Hematopoietic multipotent progenitor cell treated with erythropoietin and hydrocortisone succinate and interleukin-3 and kit ligand, for 4 days (in vitro differentiated cells): ENCODE measurements around the gene ABHD17A.

ENCODE experiments used
- DNase-seq: peaks from one replicate; pipeline ENCODE4 v3.0.0-alpha.2; 2015

ABHD17A gene

DNA sequence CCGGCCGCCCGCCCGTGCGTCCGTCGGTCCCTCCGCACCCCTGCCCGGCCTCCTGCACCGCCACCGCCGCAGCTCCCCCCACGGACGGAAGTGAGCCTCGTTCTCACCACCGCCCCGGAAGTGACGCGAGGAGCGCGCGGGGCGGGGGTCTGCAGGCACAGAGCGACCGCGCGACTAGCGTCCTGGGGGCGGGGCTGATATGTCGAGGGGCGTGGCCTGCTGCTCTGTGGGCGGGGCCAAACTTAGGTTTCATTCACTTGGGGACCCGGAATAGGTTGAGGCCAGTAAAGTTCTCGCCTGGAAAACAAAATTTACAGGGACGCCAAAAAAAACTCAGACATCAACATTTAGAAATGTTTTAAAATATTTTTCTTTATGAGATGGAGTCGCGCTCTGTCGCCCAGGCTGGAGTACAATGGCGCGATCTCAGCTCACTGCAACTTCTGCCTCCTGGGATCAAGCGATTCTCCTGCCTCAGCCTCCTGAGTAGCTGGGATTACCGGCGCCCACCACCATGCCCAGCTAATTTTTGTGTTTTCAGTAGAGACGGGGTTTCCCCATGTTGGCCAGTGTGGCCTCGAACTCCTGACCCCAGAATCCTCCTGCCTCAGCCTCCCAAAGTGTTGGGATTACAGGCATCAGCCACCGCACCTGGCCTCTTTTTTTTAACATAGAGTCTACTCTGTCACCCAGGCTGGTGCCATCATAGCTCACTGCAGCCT is at the start of gene ABHD17A:
Gene ABHD17A, minus strand, starts transcription at position 99 of the 722 bp plus-strand sequence. CDS start 3,930 bp downstream, outside the sequence.
- peak; percentile 97 for DNase-seq

DNA sequence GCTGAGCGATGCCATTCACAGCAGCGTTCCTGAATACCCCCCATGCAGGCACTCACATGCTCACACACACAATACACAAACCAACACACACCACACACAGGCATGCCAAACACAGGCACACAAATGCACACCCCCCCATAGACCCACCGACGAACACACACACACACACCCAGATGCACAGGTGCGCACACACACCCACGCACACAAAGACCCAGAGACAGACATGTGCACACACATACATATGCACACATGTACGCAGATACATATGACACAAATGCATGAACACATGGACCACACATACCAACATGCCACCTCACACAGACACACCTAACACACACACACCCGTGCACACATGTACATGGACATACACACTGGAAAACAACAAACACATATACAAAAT is 48.6 kb upstream of the ABHD17A start:
- DNase-seq, result no peak

DNA sequence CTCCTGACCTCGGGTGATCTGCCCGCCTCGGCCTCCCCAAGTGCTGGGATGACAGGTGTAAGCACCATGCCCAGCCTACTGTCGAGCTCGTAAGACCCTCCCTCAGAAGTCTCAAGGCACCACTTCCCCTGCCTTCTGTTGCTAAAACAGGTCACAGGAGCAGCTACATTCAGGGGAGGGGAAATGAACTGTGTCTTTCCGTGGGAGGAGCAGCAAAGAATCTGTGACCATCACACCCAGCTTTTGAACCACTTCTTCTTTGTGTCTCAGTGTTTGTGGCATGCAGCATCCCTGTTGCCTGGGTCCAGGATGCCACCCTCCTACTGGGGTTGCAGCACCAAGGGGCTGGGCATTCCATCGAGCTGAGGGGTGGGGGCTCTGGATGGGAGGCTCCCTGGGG is 47.9 kb upstream of the ABHD17A start:
- DNase-seq, result no peak

DNA sequence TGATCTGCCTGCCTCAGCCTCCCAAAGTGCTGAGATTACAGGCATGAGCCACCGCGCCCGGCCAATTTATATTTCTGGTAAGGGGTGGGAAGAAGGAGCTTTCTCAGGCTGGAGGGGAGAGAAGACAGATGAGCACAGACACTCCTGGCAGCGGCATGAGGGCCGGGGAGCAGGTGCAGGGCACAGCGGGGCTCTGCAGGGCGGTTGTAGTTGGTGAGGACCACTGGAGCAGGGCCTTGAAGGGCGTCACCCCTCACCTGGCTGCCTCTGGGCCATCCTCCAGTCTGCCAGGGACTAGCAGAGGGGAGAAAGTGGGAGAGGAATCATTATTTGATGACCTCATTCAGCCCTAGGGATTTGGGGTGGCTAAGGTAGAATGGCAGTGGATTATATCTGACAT is 47.1 kb upstream of the ABHD17A start:
- DNase-seq, result no peak

DNA sequence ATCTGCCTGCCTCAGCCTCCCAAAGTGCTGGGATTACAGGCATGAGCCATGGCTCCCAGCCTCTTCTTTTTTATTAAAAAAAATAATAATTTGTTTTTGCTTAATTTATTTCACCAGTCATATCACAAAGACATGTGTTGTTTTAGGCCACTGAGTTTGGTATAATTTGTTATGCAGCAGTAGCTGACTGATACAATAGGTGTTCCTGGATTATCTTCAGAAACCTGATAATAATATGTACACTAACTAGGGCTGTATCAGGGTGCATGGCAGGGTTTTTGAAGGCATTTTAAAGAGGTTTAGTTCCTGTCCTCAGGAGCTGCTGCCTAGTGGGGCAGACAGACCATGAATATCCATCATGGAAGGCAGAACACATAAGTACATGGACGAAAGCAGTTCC is 46.1 kb upstream of the ABHD17A start:
- DNase-seq, result no peak

DNA sequence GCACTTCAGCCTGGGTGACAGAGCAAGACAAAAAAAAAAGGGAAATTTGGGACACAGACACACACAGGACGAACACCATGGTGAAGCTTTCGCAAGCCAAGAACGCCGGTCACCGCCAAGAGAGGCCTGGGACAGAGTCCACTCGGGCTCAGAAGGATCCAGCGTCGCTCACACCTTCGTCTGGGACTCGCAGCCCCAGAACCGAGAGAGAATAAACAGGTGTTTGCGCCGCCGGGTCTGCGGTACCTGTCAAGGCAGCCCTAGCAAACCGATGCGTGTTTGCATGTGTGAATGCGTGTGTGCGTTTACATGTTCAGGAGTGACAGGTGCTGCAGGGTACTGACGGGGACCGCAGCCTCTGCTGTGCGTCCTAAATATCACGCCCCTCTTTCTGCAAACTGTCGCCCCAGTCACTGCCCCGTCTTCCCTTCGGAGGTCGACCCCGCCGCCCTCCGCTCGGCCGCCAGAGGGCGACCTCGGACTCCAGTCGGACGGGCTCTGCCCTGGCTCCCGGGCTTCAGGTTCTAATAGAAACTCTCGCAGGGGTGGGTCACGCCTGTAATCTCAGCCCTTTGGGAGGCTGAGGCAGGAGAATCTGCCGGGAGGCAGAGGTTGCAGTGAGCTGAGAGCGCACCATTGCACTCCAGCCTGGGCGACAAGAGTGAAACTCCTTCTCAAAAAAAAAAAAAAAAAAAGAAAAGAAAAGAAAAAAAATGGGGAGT is 43.9 kb upstream of the ABHD17A start:
- peak; percentile 92 for DNase-seq

DNA sequence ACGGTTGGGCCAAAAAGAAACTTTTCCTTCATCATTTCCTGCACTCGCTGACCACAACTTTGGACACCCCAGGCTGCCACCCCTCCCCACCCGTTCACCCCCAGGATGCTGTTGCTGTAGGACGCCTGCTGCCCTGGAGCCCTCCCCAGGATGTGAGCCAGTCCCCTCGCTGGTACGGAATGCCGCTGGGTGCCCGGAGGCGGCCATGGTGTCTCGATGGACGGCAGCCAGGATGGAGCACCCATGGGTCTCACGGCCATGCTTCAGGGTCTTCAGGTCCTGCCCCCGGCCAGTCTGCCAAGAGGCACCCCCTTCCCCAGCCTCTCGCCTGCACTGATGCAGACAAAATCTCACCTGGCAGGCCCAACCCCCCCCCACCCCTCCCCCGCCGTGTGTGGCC is 40.2 kb upstream of the ABHD17A start:
- no peak for DNase-seq

DNA sequence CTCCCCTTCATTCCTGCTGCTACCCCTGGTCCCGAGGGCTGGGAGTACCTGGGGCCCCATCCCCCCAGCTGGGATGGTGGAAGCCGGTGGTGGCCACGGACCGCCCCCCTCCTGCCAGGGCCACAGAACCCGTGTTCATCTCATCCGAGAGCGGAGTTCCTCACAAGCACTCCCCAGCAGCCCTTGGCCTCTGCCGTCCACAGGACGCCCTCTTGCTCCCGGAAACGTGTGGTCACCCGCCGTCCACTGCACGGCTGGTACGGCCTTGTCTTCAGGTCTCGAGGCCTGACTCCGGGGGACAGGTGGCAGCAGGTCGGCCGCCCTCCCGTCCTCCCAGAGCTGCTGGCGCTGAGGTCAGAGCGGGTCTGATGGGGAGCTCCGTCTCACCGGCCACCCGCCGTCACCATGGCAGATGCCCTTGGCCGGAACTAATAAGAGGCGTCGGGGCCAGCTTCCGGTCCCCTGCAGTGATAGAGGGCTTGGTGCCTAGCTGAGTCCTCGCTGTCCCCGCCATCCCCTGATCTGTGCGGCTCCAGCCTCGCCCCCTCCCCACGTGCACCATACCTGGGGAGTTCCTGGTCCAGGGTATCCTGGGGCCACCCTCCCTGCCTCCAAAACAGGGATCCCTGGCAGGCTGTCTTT is 39.1 kb upstream of the ABHD17A start:
- no peak for DNase-seq

DNA sequence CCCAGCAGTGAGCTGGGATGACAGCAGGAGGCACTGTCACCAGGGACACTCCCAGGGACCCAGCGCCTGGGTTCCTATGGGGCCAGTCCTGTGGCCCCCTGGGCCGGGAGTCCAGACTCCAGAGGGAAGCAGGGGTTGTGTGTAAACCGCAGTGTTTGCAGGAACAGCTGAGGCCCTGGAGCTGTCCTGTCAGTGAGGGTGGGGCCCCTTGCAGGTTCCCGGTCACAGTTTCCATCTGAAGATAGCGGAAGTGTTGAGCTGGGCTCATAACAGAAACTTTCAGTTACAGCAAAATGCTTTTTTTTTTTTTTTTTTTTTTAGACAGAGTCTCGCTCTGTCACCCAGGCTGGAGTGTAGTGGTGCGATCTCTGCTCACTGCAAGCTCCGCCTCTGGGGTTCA is 38.0 kb upstream of the ABHD17A start:
- DNase-seq, result no peak

DNA sequence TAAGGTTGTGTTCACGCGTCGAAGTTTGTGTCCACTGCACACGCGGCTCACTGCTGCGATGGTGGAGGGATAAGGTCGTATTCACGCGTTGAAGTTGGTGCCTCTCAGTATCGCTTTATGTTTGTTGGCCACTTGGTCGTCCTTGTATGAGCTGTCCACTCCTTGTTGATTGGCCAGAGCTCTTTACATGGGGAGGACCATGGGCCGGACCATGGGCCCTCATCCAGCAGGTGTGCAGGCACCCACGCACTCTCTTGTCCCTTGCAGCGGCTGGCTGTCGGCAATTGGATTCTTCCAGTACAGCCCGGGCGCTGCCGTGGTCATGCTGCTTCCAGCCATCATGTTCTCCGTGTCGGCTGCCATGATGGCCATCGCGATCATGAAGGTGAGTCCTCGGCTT is 37.5 kb upstream of the ABHD17A start:
- no peak for DNase-seq

DNA sequence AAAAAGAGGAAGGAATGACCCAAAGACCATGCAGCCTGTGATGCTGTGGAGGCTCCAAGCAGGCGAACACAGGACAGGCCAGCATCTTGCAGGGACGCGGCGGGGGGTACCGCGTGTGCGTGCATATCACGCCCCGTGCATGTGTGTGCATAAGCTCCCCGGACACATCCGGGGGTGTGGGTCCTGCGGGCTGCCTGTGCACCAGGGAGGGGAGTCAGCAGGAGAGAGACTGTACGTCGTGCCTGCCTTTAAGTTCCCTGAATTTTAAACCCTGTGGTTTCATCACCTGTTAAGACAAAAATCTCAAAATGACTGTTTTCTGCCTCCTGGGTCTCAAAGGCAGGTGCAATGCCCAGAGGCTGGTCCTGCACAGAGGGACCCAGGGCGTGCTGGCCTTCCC is 36.5 kb upstream of the ABHD17A start:
- DNase-seq, result no peak

DNA sequence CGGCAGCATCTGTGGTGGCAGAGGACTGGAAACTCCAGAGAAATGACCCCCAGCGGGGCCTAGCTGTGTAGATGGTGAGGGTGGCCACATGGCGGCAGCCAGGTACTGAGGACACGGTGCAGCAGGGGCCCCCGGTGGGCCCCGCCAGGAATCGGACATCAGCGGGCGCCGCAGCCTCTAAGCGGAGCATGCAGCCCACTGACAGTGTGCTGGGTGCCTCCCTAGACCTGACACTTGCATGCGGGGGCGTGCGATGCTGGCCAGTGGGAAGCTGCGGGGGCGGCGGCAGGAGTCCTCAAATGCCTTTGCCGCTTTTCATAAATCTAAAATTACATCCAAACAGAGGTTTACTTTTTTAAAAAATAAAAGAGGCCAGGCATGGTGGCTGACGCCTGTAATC is 36.0 kb upstream of the ABHD17A start:
- no peak for DNase-seq

DNA sequence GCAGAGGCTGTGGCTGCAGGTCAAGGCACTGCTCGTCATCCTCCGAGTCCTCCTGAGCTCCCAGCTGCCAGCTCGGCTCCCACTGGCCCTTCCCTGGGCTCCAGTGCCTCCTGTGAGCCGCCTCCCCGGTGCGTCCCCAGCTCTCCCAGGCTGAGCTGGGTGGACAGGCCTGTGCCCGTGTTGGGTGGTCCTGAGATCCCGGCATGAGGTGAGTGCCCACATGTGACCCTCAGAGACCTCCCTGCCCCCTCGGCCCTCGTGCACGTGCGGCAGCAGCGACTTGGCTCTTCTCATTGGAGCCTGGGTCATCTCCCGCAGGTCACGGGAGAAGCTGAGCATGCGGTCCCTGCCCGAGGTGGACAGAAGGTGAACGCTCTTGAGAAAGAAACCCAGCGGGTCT is 35.3 kb upstream of the ABHD17A start:
- no peak for DNase-seq

DNA sequence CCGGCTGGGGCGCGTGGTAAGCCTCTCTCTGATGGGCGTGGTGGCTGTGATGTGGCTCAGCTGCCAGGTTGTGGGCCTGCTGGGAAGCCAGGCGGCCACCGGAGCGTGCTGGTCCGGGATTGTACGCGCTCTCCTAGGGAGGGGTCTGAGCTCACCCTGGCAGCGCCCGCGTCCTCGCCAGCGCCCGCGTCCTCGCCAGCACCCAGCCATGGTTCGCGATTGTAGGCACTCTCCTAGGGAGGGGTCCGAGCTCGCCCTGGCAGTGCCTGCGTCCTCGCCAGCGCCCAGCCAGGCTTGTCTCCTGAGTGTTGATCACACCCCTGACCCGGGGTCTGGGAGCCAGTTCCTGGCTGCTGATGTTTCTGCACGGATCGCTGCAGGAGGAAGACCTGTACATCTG is 33.7 kb upstream of the ABHD17A start:
- DNase-seq, result no peak

DNA sequence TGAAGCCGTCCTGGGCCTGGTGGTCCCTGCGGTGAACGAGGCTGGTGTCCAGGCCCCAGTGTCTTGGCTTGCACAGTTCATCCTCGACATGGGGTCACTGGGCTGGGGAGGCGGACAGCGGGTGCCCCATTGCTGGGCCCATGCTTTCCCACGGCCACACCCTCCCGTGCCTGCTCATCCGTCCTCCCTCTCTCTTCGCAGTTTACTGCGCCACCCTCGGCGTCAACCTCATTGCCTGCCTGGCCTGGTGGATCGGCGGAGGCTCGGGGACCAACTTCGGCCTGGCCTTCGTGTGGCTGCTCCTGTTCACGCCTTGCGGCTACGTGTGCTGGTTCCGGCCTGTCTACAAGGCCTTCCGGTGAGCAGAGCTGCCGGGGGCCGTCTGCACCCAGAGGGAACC is 32.6 kb upstream of the ABHD17A start:
- DNase-seq, result no peak

DNA sequence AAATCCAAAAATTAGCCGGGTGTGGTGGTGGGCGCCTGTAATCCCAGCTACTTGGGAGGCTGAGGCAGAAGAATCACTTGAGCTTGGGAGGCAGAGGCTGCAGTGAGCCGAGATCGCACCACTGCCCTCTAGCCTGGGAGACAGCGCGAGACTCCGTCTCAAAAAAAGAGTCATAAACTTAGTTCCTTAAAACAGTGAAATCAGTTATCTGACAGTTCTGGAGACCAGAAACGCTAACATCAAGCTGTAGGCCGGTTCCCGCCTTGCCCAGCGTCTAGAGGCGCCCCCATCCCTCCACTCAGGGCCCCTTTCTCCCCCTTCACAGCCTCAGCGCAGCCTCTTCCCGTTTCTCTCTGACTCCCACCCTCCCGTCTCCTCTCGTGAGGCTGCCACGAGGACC is 31.9 kb upstream of the ABHD17A start:
- peak; percentile 64 for DNase-seq

DNA sequence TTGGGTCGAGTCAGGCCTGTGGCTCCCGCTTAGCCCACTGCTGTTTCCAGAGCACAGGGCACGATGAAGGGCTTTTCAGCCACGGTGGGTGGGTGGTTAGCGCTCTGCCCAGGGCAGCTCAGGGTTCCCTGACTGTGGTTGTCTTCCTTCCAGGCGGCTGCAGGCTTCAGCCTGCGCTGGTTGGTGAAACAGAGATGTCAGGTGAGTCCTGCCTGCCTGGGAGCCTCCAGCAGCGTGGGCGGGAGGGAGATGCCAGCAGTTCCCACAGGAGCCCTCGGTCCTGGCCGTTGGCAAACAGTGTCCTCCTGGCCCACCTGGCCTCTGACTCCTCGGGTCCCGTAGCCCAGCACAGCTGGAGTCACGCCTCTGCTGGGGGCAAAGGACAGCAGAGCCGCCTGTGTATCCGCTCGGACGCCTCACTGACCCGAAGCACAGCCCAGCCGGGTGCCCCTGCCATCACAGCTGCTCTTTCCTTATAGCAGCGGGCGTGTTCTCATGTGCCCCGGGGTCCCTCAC is 29.6 kb upstream of the ABHD17A start:
- DNase-seq, result no peak

DNA sequence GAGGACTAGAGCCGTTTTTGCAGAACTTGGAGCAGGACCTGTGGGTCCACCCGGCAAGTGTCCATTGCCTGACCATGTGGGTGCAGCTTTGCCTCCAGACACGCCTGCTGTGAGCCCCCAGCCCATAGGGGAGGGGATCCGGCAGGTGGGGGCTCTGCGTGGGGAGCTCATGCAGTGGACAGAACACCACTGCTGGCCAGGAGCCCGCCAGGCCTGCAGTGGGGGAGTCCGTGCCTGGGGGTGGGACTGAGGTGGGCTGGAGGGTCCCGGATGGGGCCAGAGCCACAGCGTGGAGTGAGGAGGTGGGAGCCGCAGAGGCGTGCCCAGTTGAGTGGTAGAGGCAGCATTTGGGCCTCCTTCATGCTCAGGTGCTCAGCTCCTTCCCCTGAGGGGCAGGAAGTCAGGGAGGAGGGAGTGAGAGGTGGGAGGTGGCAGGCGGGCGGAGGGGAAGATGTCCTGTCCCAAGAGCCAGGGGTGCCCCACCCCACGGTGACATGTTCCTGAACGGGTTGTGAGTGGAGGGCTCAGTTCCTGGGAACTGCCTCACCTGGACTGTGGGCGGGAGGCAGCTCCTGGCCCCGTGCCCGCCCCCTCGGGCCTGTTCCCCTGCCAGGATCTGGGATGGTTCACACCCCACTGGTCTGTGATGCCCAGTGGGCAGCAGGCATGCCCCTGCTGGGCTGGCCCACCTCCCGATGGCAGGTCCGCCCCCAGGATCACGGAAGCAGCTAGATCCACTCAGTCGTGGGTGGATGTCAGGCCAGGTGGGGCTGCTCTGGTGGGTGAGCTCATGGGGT is 28.7 kb upstream of the ABHD17A start:
- no peak for DNase-seq

DNA sequence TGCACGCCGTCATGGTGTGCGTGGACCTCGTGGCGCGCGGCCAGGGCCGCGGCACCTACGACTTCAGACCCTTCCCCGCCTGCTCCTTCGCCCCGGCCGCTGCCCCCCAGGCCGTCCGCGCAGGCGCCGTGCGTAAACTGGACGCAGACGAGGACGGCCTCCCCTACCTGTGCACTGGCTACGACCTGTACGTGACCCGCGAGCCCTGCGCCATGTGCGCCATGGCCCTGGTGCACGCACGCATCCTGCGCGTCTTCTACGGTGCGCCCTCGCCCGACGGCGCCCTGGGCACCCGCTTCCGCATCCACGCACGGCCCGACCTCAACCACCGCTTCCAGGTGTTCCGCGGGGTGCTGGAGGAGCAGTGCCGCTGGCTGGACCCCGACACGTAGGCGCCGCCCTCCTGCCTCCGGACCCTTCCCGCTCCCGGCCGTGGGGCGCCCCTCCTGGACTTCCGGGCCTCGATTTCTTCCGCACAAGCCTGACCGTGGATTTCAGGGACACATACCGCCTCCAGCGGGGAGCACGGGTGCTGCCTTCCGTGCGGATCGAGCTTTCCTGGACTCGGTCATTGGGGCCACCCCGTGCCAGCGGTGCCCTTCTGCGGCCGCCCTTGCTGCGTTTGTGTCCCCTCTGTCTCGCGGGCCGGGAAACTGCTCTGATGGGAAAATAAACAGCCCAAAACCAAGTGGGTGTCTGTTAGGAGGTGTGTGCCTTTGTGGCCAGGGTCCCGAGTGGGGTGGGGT is 27.6 kb upstream of the ABHD17A start:
- no peak for DNase-seq

DNA sequence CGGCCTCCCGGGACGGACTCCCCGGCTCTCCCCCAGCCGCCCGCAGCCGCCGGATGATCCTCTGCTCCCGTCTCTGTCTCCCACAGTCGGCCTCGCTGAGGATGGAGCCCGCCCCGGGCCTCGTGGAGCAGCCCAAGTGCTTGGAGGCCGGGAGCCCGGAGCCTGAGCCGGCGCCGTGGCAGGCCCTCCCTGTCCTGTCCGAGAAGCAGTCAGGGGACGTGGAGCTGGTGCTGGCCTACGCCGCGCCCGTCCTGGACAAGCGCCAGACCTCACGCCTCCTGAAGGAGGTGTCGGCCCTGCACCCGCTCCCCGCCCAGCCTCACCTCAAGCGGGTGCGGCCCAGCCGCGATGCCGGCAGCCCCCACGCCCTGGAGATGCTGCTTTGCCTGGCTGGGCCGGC is 26.7 kb upstream of the ABHD17A start:
- DNase-seq, result no peak

DNA sequence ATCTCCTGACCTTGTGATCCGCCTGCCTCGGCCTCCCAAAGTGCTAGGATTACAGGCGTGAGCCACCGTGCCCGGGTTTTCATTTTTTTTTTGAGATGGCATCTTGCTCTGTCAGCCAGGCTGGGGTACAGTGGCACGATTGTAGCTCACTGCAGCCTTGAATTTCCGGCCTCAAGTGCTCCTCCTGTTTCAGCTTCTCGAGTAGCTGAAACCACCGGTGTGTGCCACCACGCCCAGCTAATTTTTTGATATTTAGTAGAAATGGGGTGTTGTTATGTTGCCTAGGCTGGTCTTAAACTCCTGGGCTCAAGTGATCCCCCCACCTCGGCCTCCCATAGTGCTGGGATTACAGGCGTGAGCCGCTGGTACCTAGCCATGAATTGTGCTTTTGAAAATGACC is 25.8 kb upstream of the ABHD17A start:
- DNase-seq, result no peak

DNA sequence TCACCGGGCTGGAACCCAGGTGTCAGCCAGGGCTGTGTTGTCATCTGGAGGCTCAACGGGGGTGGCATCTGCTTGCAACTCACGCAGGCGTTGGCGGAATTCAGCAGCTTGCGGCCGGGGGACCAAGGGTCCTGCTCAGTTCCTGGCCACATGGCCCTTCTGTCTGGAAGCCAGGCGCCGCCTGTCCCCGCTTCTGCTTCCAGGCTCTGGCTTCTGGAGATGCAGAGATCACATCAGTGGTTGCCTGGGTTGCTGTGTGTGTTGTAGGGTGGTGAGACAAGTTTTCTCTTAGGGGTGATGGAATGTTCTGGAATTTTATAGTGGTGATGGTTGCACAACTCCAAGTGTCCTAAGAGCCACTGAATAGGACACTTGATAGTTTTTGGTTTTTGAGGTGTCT is 24.9 kb upstream of the ABHD17A start:
- no peak for DNase-seq

DNA sequence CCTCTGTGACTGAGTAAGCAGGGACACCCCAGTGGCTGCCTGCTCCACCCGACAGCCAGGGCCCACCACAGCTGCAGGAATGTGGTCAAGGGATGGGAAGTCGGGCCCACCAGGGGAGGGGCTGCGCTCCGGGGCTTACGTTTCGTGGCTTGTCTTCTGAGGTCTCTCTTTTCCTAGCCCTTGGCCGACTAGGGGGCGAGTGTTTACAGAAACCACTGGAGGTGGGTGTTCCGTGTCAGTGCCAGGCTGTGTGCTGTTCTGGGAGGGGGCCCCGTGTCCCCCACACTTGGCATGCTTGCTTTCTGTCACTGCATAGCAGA is 24.4 kb upstream of the ABHD17A start:
- DNase-seq, result peak; percentile 49
